ENCODE results near the gene KCTD7.
"Not testable (repeated sequence)": the region's sequence is repeated elsewhere in the genome, so short reads cannot be mapped to it uniquely, and the experiment has no call there.

The KCTD7 gene

GRCh38 chr7:66654275-66655112, 25.8 kb downstream of the KCTD7 start:
- DNase-seq = peak; percentile 98

- DNase-seq = not testable (repeated sequence)
Measured at GRCh38 chr7:66655113-66655806, 26.6 kb downstream of the KCTD7 start.

DNA sequence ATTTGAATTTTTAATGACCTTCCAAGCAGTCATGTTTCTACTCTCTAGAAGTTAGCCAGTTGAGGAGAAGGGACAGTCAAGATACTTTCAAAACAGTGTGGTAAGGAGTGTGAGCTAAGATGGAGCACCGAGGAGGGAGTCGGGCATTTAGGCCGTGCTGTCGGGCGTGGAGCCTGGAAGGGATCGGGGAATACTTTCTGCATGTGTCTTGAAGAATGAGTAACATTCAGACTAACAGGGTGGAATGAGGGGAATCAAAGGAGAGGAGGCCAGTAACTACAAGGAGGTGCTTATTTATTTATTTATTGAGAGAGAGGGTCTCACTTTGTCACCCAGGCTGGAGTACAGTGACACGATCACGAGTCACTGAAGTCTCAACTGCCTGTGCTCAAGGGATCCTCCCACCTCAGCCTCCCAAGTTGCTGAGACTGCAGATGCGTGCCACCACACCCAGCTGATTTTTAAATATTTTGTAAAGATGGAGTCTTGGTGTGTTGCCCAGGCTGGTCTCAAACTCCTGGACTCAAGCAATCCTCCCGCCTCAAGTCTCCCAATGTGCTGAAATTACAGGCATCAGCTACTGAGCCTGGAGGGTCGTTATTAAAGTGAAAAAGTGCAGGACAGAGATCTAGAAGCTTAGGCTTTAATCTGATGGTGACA, 27.3 kb downstream of the KCTD7 start:
- DNase-seq = not testable (repeated sequence)

- no peak for DNase-seq
Measured at GRCh38 chr7:66657798-66658197, 29.1 kb downstream of the KCTD7 start.

- no peak for DNase-seq
Measured at GRCh38 chr7:66662646-66663264, 34.1 kb downstream of the KCTD7 start.

- DNase-seq = no peak
Measured at GRCh38 chr7:66664590-66665293, 36.1 kb downstream of the KCTD7 start.

DNA sequence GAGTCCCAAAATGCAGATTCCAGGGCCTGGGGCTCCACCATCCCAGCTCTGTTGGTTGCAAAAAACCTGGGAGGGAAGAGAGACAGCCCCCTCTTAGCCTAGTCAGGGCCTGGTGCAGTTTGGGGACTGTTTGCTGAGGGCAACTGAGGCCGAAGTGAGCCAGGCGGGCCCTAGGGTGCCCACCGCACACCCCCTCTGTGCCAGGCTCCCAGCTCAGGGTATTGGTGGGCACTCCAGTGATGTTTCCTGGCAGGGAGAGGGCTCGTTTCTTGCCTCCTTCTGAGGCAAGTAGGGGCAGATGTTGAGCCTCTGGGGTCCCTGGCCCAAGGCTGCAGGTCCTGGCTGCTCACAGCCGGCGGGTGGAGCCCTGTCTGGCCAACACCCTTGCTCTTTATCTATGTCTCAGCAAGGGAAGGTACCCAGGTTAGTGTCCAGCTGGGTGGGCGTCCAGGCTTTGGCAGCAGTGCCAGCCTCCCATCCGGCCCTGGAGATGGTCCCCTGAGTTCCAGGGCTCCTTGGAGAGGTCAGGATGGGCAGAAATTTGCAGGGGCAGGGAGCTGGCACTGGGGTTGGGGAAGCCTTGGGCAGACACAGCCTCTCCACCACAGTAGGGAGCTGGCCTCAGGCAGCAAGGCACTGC, 37.8 kb downstream of the KCTD7 start:
- no peak for DNase-seq

GRCh38 chr7:66667023-66667728, 38.5 kb downstream of the KCTD7 start:
- no peak for DNase-seq

DNA sequence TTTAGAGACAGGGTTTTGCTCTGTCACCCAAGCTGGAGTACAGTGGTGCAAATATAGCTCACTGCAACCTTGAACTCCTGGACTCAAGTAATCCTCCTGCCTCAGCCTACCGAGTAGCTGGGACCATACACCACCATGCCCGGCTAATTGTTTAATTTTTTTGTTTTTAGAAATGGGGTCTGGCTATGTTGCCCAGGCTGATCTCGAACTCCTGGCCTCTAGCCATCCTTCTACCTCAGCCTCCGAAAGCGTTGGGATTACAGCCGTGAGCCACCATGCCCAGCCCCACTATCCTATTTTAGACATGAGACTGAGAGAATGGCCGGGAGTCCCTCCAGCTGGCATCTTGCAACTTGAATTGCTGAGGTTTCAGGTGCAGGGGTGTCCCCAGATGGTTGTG, 39.4 kb downstream of the KCTD7 start:
- DNase-seq = no peak

- DNase-seq = no peak
Measured at GRCh38 chr7:66668677-66669076, 40.0 kb downstream of the KCTD7 start.

GRCh38 chr7:66669088-66669487, 40.4 kb downstream of the KCTD7 start:
- DNase-seq = no peak

DNA sequence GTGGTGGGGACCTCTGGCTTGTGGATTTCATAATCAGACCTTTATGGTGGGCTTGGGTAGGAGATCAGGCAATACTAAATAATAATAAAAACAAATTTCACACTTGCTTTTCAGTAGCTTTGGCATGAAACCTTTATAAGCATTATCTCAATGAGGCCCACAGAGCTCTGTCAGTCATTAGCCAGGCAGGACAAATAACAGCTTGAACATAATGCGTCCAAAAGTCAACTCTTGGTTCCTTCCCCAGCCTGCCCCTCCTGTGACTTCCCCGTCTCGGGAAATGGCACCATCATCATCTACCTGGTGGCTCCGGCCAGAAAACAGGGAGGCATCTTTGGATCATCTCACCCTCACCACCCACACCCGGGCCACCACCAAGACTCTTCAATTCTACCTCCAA, 40.8 kb downstream of the KCTD7 start:
- no peak for DNase-seq

GRCh38 chr7:66671034-66671433, 42.4 kb downstream of the KCTD7 start:
- DNase-seq = no peak

- DNase-seq = not testable (repeated sequence)
Measured at GRCh38 chr7:66671486-66671885, 42.8 kb downstream of the KCTD7 start.

- not testable (repeated sequence) for DNase-seq
Measured at GRCh38 chr7:66672432-66673123, 43.9 kb downstream of the KCTD7 start.

DNA sequence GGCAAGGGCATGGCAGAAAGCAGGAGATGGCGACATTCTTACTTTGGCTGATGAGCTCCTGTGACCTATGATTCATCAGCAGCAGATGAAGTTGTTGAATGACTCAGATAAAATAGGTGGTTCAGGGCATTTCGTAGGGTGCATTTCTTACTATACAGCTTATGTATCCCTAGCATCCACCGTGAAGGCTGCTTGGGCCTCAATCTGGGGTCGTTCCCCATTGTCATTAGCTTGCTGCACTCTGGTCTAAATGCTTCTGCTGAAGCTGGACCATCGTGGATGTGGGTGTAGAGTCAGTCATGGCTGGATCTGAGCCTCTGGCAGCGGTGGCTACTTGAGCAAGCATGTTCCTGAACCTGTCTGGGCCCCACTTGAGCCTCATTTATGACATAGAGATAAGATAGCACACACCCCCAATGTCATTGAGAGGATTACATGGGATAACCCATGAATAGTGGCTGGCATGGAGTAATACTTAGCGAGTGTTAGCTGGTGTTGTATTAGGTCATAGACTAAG, 44.5 kb downstream of the KCTD7 start:
- DNase-seq = not testable (repeated sequence)

DNA sequence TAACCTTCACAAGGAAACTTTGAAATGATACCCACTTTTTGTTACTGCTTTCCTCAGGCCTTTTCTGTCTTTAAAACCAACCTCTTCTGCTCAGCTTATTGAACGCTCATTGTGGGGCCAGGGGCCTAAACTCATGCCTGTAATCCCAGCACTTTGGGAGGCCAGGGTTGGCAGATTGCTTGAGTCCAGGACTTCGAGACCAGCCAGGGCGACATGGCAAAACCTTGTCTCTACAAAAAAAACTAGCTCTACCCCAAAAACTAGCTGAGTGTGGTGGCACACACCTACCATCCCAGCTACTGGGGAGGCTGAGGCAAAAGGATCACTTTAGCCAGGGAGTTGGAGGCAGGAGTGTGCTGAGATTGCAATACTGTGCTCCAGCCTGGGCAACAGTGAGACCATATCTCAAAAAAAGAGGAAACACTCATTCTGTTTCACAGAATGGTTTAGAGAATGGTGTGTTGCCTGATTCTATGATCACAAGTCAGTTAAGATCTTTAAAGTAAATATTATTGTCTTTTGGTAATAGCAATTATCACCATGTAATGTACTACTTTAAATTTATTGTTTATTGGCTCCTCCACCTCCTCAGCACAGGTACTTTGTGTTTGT, 51.1 kb downstream of the KCTD7 start:
- no peak for DNase-seq

DNA sequence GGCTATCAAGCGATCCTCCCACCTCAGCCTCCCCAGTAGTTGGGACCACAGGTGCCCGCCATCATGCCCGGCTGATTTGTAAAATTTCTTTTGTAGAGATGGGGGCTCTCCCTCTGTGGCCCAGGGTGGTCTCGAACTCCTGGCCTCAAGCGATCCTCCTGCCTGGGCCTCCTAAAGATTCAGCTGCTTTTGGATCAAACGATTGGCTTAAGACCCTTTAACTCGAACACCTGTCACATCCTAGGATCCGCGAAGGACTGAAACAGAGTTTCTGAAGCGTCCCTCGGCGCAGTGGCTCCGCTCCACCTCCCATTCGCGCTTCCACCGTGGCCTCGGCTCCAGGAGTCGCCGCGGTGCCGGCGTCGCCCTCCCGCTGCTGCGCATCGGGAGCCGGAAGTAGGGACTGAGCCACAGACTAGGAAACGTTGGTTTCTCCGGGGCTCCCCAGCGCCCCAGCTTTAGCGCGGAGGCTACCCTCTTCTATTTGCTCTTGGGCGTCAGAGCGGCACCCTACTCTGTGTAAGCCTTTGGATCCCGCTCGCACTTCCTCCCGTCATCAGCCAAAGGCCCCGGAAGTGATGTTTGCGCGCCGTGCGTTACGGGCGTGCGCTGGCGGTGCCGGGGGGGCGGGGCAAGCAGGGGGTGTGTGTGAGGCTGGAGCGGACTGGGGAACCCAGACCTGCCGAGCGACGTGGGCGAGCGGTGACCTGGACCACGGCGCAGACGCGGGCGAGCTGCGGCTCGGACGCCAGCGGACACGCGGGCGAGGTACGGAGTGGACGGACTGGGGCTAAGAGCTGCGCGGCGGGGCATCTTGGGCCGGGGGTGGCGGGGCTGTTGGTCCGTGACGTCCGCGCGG, 53.0 kb downstream of the KCTD7 start:
- DNase-seq = peak; percentile 95 to 97

All from CD4-positive, alpha-beta T cell treated with Interleukin-4 for 1 hour (primary cell).